Esophagus muscularis mucosa (tissue), 4 donors: Measurements from ENCODE around the gene GPATCH3.

Experiments
- EP300 ChIP-seq: sonication (generic); formaldehyde crosslinking; IDR thresholded peaks from one replicate; pipeline ENCODE4 v1.6.1; 2017; ENCODE audit warnings: antibody characterized with exemption
- POLR2A ChIP-seq: fragments of 450-650 bp; IDR thresholded peaks from one replicate; pipeline ENCODE4 v1.6.1; 2017; ENCODE audit warnings: antibody characterized with exemption, moderate library complexity, mild to moderate bottlenecking, low read depth
- POLR2AphosphoS5 ChIP-seq, 2 donors: sonication (generic); formaldehyde crosslinking; IDR thresholded peaks; one replicate each; pipeline ENCODE4 v1.6.1; 2017; ENCODE audit warnings: antibody characterized with exemption in 2 of 2
- TF ChIP-seq, protein P1 (sequence below), 3 experiments: fragments of 200-600 bp in 2 of 3; fragments of 450-650 bp in 1 of 3; sonication (generic) in 2 of 3; IDR thresholded peaks; one replicate each; pipeline ENCODE4 v1.5.1; 2017 to 2019; ENCODE audit warnings: antibody characterized with exemption in 3 of 3, mild to moderate bottlenecking in 2 of 3, moderate library complexity in 1 of 3

DNA sequence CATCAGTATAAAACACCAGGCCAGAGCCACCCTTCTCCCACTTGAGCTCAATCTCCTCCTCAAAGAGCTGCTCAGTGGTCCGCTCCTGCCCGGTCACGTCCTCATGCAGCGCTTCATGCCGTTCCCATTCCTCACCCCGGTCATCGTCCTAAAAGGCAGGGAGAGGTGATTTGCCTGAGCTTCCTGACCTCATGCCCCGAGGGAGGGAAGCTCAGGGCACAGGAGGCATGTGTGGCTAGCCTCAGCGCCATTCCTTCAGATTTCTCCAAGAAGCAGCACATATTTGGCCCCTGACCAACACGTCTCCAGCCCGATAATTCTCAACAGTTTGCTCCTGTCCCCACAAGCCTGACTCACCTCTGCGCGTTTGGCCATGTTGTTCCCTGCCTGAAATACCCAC is 6.0 kb downstream of the GPATCH3 start:
- TF ChIP-seq, protein P1, sequence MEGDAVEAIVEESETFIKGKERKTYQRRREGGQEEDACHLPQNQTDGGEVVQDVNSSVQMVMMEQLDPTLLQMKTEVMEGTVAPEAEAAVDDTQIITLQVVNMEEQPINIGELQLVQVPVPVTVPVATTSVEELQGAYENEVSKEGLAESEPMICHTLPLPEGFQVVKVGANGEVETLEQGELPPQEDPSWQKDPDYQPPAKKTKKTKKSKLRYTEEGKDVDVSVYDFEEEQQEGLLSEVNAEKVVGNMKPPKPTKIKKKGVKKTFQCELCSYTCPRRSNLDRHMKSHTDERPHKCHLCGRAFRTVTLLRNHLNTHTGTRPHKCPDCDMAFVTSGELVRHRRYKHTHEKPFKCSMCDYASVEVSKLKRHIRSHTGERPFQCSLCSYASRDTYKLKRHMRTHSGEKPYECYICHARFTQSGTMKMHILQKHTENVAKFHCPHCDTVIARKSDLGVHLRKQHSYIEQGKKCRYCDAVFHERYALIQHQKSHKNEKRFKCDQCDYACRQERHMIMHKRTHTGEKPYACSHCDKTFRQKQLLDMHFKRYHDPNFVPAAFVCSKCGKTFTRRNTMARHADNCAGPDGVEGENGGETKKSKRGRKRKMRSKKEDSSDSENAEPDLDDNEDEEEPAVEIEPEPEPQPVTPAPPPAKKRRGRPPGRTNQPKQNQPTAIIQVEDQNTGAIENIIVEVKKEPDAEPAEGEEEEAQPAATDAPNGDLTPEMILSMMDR (IDR thresholded peaks at IDR 0.05): no peak
- no peak for TF ChIP-seq POLR2A
- no peak for TF ChIP-seq POLR2AphosphoS5 (IDR thresholded peaks at IDR 0.05)
- no peak for TF ChIP-seq EP300
